SIG-M5 (cell line): ENCODE data around the gene TMED10.
"Not testable (repeated sequence)": the region's sequence is repeated elsewhere in the genome, so short reads cannot be mapped to it uniquely, and the experiment has no call there.

Source experiments
- DNase-seq: peaks from one replicate; lab custom pipeline; 2025; lab: John Stamatoyannopoulos, UW

The TMED10 gene

GRCh38 chr14:75158843-75159614, 17.4 kb downstream of the TMED10 start:
- no peak for DNase-seq

- DNase-seq, result no peak
These were observed 19.5 kb downstream of the TMED10 start for GRCh38 chr14:75156901-75157300.

- DNase-seq, result no peak
These were observed 20.3 kb downstream of the TMED10 start for GRCh38 chr14:75156111-75156510.

GRCh38 chr14:75155169-75155568, 21.2 kb downstream of the TMED10 start:
- no peak for DNase-seq

GRCh38 chr14:75153295-75153694, 23.1 kb downstream of the TMED10 start:
- DNase-seq, result no peak

- no peak for DNase-seq
These were observed 24.6 kb downstream of the TMED10 start for GRCh38 chr14:75151851-75152250.

GRCh38 chr14:75150637-75151036, 25.8 kb downstream of the TMED10 start:
- not testable (repeated sequence) for DNase-seq

- DNase-seq, result no peak
These were observed 26.3 kb downstream of the TMED10 start for GRCh38 chr14:75150150-75150549.

GRCh38 chr14:75147423-75148071, 28.9 kb downstream of the TMED10 start:
- no peak for DNase-seq

GRCh38 chr14:75144944-75145343, 31.5 kb downstream of the TMED10 start:
- DNase-seq, result no peak

- DNase-seq, result no peak
These were observed 32.5 kb downstream of the TMED10 start for GRCh38 chr14:75143761-75144527.

GRCh38 chr14:75142494-75142893, 33.9 kb downstream of the TMED10 start:
- no peak for DNase-seq

- no peak for DNase-seq
These were observed 34.4 kb downstream of the TMED10 start for GRCh38 chr14:75141967-75142366.

- no peak for DNase-seq
These were observed 35.4 kb downstream of the TMED10 start for GRCh38 chr14:75141062-75141461.

- DNase-seq, result no peak
These were observed 35.8 kb downstream of the TMED10 start for GRCh38 chr14:75140620-75141019.

- no peak for DNase-seq
These were observed 37.2 kb downstream of the TMED10 start for GRCh38 chr14:75139185-75139584.

- no peak for DNase-seq
These were observed 37.9 kb downstream of the TMED10 start for GRCh38 chr14:75138492-75138891.

- no peak for DNase-seq
These were observed 41.8 kb downstream of the TMED10 start for GRCh38 chr14:75134644-75135043.

- DNase-seq, result no peak
These were observed 42.8 kb downstream of the TMED10 start for GRCh38 chr14:75133597-75133996.

- DNase-seq, result peak; percentile 23
These were observed 43.9 kb downstream of the TMED10 start for GRCh38 chr14:75132382-75133086.

GRCh38 chr14:75128596-75128990, 47.8 kb downstream of the TMED10 start:
- no peak for DNase-seq

- DNase-seq, result no peak
These were observed 48.4 kb downstream of the TMED10 start for GRCh38 chr14:75127903-75128595.
